DND-41 (cell line): ENCODE data around the gene NAT10.

Experiments used
- CTCF ChIP-seq: IDR thresholded peaks from 2 replicates; pipeline ENCODE4 v1.5.1; 2012; ENCODE audit warnings: borderline replicate concordance, low read length, moderate library complexity, mild to moderate bottlenecking; ENCODE audit not compliant: poor library complexity, severe bottlenecking; ENCODE audit errors: extremely low read depth
- EZH2 ChIP-seq: IDR thresholded peaks from 3 replicates; pipeline ENCODE4 v1.6.1; 2012; ENCODE audit warnings: borderline replicate concordance, low read depth, mild to moderate bottlenecking, moderate library complexity, low read length, inconsistent platforms; ENCODE audit not compliant: severe bottlenecking

GRCh38 chr11:34147581-34147980 is 42.2 kb downstream of the NAT10 start:
- no peak for TF ChIP-seq CTCF
- no peak for TF ChIP-seq EZH2
